Endometrium (tissue), 2 donors: ENCODE results near the gene POLD4.
"Not testable (repeated sequence)": the region's sequence is repeated elsewhere in the genome, so short reads cannot be mapped to it uniquely, and the experiment has no call there.

Source experiments
- FAIRE-seq: peaks from 2 replicates; lab custom pipeline; 2012; peaks lifted over from hg19 to GRCh38; lab: Jason Lieb, UNC
- donor health status: control.
- donor health status: control.

Gene POLD4

DNA sequence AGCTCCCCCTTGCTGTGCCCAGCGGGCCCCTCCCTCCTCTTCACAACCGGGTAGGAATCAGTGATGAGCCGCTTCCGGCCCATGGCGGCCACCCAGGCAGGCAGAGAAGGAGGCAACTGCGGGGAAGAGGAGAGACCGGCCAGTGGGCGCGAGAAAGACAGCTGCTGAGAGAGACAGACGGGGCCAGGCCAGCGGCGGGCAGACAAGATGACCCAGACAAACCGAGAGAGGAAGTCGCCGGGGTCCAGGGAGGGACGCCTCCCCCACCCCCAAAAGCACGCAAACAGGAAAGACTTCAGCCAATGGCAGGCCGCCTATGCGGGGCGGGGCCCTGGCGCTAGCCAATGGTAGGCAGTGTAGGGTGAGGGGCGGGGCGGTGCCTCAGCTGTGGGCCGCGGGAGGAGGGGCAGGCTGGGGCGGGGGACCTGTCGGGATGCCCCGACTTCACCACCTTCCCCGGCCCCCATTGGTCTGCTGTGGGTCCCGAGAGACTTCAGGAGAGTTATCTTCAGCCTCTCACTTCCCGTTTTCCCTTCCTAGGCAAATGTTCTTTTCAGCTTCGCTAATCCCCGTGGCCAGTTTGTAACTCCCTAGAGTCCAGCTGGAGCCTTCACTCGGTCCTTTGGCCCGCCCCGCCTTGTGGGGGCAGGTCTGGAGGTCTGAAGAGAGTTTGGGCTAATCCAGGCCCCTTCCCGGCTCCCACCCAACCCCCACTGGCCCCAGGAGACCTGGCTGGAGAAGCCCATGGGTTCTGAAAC lies at the start of gene POLD4:
POLD4 (minus strand) TSS at position 230 of the 758 bp plus-strand sequence; CDS start at position 83, 147 bp downstream.
- FAIRE-seq, result no peak

DNA sequence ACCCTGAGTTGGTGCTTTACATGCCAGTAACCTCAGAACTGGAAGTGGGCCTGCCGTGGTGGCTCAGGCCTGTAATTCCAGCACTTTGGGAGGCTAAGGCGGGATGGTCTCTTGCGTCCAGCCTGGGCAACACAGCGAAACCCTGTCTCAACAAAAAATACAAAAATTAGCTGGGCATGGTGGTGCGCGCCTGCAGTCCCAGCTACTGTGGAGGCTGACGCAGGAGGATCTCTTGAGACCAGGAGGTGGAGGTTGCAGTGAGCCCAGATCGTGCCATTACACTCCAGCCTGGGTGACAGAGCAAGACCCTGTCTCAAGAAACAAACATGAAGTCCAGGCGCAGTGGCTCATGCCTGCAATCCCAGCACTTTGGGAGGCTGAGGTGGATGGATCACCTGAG lies 49.7 kb upstream of the POLD4 start:
- FAIRE-seq, result not testable (repeated sequence)

DNA sequence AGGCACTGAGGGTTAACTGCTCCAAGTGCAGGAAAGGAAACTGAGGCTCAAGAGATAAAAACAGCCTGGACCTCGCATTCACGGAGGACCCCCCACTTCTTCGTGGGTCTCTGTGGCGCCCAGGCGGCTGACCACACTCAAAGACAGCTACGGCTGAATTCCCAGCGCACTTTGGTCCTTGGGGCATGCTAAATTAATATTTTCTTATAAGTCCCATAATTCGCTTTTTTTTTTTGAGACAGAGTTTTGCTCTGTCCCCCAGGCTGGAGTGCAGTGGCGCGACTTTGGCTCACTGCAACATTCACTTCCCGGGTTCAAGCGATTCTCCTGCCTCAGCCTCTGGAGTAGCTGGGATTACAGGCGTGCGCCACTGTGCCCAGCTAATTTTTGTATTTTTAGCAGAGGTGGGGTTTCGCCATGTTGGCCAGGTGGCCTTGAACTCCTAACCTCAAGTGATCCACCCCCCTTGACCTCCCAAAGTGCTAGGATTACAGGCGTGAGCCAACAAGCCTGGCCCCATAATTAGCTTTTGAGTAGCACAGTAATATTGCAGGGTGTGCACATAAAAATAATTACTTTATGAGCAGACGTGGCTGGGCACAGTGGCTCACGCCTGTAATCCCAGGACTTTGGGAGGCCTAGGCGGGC lies 49.0 kb upstream of the POLD4 start:
- not testable (repeated sequence) for FAIRE-seq

DNA sequence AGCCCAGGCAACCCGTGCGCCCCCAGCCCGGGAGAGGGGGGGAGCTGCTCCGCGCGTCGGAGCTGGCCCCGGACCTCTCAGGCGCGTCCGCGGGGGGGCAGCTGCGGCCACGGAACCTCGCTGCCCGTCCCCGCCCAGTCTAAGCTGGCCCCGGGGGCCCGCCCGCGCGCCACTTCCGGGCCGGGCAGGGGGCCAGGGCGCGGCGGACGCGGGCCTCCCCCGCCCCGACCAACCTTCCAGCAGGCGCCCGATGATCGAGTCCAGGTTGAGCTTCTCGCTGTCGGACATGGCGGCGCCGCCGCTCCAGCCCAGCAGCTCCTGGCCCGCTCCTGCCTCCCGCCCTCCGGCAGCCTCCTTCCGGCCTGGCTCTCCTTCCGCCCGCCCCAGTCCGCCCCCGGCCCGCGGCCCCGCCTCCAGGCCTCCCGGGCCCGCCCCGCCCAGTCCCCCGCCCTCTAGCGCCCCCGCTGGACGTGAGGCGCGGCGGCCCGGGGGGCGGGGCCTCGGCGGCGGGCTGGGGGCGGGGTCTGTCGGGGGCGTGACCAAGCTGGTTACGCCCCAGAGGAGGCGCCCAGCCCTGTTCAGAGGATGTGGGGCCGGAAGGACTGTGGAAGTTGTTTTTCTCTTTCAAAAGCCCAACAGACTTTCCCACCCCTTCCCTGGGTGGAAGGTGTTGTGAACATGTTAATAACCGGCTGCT lies 48.3 kb upstream of the POLD4 start, which contains the start of gene PPP1CA:
PPP1CA (minus strand) TSS at position 364 of the 697 bp plus-strand sequence; CDS start at position 288, 76 bp downstream.
- FAIRE-seq, result no peak

DNA sequence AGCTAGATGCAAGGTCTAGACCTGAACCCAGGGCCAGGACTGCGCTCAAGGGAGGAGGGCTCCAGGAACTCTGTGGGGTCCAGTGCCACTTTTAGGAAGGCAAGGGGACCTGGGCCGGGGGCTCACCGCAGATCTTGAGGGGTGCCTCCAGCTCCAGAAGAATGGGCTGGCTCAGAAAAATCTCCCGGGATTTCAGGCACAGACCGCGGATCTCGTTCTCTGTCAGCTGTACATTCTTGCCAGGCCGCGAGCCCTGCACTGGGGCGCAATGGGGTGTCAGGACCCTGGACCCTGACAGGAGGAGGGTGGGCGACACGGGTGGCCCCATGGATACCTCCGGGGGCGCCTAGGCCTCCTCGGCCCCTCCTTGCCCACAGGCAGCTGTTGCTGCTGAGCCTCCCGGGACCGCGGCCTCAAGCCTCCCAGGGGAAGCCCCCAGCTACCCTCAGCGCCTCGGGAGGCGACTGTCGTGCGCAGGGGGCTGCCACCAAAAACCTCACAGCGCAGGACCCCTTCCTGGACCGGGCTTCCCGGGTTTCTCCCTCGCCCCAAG lies 47.7 kb upstream of the POLD4 start:
- no peak for FAIRE-seq

DNA sequence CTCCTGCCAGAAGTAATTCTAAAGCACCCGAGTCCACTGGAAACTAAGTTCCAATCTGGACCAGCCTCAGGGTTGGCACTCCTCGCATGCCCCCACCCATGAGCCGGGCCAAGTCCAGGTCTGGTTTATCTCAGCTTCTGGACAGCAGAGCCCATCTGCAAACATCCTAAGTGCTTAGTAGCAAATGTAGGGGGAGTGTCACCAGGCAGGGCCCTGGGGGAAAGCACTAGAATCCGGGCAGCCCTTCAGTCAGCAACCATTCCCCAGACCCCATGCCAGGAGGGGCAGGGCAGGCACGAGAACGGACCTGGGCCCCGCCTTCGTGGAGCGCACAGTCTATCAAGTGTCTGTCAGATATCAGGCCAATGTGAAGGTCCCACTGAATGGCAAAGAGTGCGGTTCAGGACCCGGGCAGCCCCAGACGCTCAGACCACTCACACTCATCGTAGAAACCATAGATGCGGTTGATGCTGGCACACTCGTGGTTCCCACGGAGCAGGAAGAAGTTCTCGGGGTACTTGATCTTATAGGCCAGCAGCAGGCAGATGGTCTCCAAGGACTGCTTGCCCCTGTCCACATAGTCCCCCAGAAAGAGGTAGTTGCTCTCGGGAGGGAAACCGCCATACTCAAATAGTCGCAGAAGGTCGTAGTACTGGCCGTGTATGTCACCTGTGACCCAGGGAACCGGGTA lies 47.0 kb upstream of the POLD4 start:
- no peak for FAIRE-seq

DNA sequence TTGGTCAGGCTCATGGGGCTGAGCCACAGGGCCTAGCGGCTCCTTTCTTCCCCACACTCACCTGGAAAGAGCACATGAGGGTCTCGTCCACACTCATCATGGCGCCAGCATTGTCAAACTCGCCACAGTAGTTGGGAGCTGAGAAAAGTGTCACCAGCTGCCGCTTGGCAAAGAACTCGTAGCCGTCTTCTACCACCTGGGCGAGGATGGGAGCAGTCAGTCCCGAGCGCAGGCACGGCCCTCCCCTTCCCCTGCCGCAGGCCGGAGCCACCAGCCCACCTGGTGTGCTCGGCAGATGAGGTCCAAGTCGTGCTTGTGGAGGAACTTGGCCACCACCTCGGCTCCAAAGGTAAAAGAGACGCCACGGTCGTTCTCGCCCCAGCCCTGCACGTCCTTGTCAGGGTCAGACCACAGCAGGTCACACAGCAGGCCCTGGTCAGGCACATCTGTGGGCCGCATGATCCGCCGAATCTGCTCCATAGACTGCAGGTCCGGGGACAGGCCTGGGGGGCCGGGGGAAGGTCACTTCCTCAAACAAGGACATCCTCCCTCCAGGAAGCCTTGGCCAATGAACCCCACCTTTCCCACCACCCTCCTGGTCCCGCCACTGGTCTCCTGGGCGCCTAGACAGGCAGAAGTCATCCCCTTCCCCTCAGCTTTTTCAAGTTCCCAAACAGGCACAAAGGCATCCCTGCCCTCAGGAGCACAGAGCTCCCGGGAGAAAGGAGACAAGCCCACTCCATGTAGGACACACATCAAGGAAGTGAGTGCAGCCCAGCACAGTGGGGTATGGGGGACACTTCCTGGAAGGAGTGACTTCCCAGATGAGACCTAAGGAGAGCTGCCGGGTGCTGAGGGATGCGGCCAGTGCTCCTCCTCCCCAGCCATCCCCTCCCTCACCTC lies 45.6 kb upstream of the POLD4 start:
- FAIRE-seq, result no peak

DNA sequence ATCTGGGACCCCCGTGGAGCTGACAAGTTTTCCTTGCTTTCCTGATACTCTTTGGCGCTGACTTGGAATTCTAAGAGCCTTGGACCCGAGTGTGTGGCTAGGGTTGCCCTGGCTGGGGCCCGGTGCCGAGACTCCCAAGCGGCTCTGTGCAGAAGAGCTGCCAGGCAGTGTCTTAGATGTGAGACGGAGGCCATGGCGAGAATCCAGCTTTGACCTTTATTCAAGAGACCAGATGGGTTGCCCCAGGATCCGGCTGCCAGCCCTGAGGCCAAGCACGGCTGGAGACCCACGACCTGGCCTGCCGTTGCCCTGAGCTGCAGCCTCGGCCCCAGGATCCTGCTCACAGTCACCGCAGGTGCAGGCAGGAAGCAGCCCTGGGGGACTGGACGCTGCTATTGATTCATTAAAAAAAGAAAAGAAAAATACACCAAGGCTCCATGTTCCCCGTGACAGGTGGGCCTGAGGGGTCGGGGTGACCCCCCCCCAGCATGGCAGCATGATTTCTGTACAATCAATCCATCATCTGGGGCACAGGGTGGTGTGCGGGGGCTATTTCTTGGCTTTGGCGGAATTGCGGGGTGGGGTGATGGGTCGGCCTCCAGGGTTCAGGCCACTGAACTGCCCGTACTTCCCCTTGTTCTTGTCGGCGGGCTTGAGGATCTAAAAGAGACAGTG lies 44.8 kb upstream of the POLD4 start:
- FAIRE-seq, result no peak

DNA sequence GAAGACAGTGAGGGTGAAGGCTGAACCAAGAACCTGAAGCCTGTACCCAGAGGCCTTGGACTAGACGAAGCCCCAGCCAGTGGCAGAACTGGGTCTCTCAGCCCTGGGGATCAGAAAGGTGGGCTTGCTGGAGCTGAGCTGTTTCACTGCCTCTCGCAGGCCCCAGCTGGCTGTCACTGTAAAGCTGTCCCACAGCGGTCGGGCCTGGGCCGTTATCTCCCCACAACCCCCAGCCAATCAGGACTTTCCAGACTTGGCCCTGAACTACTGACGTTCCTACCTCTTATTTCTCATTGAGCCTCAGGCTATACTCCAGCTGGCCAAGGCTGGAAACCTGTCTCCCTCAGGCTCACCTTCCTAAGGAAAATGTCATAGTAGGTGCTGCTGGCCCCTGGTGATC lies 44.2 kb upstream of the POLD4 start:
- FAIRE-seq, result no peak

DNA sequence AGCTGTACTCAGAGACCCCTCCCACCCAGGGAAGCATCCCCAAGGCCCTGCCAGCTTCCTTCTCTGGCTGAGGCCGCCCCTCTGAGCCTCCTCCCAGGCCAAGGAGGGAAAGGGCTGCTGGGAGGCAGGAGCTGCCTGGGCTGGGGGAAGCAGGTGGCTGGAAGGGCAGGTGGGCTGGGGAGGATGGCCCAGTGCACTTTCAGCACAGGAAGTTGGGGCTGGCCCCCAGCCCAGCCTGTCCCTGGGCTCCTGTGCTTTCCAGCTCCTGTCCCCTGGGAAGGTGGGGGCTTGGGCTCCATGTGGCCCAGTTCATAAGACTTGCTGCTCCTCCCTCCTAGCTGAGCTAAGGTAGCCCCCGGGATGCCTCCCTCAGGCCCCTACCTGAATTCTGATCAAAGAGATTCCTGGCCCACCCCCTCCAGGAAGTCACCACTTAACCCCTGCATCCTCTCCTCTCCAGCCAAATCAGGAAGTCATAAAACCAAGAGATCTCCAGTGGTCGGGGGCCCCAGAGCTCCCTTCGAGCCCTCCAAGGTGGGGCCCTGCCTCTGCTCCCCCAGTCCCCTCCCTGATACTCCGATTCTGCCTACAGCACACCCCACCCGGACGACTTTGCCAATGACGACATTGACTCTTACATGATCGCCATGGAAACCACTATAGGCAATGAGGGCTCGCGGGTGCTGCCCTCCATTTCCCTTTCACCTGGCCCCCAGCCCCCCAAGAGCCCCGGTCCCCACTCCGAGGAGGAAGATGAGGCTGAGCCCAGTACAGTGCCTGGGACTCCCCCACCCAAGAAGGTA lies 43.4 kb upstream of the POLD4 start:
- no peak for FAIRE-seq

DNA sequence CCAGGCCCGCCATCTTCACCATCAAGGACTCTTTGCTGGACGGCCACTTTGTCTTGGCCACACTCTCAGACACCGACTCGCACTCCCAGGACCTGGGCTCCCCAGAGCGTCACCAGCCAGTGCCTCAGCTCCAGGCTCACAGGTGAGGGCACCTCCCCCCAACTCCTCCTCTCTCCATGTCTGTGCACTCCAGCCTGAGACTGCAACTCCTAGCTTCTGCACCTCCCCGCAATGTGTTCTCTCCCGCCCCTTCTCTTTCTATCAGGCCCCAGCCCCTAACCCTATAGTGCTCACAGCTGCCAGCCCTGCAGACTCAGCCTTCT lies 42.9 kb upstream of the POLD4 start:
- no peak for FAIRE-seq

DNA sequence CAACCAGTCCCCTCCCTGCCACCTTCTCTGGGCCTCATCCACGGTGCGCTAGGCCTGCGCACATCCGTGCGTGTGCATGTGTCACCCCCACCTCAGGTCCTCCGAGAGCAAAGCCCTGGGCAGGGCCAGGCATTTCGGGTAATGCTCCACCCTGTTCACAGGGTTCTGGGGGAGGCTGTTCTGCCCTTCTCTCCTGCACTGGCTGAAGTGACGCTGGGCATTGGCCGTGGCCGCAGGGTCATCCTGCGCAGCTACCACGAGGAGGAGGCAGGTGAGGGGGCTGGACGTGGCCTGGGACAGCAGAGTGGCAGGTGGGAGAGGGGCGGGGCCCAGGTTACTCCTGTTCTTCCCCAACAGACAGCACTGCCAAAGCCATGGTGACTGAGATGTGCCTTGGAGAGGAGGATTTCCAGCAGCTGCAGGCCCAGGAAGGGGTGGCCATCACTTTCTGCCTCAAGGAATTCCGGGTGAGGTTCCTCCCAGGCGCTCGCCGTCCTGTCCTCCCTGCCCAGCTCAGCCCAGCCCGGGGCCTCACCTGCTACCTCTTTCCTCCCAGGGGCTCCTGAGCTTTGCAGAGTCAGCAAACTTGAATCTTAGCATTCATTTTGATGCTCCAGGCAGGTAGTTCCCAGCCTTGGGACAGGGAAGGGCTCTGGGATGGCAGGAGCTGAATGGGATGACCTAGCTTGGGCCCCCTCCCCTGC lies 42.4 kb upstream of the POLD4 start:
- FAIRE-seq, result no peak

DNA sequence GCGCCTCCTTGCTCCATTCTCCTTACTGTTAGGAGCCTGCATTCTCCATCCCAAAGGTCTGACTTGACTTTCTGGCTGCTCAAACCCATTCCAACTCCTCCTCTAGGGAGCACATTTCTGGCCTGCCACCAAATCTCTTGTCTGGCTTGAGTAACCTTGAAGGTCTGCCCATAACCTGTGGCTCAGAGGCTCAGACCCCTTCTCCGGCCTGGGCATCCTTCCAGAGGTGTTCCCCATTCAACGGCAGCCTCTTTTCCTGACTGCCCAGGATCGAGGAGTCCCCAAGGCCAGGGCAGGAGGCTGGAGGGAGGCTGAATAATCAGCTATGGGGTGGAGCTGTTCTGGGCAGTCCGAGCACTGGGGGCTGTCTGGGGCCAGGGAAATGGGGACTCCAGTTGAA lies 40.6 kb upstream of the POLD4 start:
- FAIRE-seq, result no peak

DNA sequence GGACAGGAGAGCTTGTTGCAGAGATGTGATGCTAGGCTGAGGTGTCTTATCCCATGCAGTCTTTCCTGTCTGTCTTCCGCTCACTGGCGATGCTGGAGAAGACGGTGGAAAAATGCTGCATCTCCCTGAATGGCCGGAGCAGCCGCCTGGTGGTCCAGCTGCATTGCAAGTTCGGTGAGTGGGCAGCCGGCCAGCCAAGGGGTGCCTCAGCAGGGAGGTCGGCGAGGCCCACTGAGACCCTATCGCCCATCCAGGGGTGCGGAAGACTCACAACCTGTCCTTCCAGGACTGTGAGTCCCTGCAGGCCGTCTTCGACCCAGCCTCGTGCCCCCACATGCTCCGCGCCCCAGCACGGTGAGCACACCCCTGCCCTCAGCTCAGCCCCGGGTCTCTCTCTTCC lies 40.1 kb upstream of the POLD4 start:
- no peak for FAIRE-seq

DNA sequence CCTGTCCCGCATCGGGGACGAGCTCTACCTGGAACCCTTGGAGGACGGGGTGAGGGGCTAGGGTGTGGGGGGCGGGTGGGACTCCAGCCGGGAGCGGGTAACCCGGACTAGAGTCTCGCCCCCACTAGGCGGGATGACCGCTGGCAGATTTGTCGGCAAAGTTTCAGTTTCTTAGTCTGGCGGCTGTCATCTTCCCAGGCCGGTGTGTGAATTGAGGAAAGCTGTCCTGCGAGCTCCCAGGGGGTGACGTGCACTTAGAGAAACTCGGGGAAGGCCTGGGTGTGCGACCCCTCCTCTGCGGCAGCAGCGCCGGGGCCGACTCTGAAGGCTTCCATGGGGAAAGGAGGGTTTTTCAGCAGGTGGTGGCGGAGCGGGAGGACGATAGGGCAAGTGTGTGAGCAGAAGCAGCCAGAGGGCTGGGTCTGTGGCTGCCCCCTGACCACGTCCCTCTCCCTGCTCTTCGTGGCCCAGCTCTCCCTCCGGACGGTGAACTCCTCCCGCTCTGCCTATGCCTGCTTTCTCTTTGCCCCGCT lies 38.9 kb upstream of the POLD4 start:
- FAIRE-seq, result no peak

DNA sequence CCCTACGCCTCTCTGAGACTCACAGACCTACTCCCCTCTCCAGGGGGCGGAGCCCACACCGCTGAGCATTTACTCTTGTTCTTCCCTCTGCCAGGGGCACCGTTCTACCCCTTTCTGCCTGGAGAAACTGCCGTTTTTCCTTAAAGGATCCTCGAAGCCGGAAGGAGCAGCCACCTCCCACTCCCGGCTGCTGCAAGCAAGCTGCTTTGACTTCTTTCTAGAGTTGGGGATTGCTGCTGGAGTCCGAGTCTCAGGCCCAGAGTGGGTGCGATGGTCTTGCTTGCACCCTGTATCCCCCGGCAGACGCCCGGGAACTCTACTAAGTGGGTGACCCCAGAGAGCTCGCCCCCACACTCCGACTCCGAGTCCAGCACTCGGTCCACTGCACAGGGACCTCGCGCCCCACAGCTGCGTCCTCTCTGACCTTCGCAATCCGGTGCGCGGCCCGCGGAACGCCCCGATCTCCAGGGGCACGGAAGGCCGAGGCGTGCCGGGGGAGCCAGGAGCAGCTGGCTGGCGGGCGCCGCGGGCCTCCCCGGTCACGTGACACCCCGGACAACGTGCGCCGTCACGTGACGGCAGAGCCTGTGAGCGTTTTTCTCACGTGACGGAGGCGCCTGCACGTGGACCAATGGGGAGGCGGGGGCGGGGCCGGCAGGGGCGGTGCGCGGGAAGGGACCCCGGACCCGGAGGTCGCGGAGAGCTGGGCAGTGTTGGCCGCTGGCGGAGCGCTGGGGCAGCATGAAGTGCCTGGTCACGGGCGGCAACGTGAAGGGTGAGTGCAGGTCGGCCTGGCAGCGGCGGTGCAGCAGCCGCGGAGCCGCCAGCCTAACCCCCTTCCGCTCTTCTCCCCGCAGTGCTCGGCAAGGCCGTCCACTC lies 38.2 kb upstream of the POLD4 start, which contains the start of gene RAD9A:
RAD9A (plus strand) TSS at position 683 of the 879 bp plus-strand sequence; CDS start at position 742, 59 bp downstream.
- FAIRE-seq, result no peak

DNA sequence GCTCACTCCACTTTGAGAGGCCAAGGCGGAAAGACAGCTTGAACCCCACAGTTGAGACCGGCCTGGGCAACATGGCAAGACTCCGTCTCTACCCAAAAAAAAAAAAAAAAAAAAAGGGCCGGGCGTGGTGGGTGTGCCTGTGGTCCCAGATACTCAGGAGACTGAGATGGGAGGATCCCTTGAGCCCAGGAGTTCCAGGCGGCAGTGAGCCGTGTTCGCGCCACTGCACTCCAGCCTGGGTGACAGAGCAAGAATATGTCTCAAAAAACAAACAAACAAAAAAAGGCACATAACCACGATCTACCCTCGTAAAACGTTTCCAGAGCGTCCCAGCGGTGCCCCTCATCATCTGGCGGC lies 37.6 kb upstream of the POLD4 start:
- no peak for FAIRE-seq

DNA sequence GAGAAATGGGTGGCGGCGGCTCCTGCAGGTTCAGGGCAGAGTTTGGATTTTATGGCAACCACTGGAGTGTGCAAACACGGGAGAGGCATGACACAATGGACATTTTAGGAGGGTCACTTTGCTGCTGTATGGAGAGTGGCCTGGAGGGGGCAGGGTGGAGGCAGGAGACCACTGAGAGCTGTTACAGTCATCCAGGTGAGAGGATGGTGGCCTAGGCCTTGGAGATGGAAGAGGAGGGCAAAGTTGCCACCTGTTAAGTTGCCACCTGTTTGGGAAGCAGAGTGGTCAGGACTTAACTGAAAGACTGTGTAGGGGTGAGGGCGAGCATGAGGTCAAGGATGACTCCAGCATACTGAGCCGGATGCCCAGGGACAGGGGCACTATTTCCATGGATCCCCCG lies 36.1 kb upstream of the POLD4 start:
- no peak for FAIRE-seq
